Endothelial cell (in vitro differentiated cells): ENCODE measurements around the gene METTL15. TPM values are rescaled to one million over a fixed set of nuclear protein-coding genes. Genes with fewer than 3 reads are reported as not detected.

ENCODE experiments used
- DNase-seq: peaks from one replicate; pipeline ENCODE4 v3.0.0; 2021; ENCODE audit warnings: low spot score
- H3K27ac Mint-ChIP-seq: one replicate; pipeline ENCODE4 v1.8.0; 2021; ENCODE audit warnings: mixed read lengths, inconsistent platforms; ENCODE audit not compliant: unreplicated experiment
- H3K27me3 Mint-ChIP-seq: one replicate; pipeline ENCODE4 v1.8.0; 2021; ENCODE audit warnings: mild to moderate bottlenecking, moderate library complexity, mixed read lengths, inconsistent platforms; ENCODE audit not compliant: unreplicated experiment
- H3K36me3 Mint-ChIP-seq: one replicate; pipeline ENCODE4 v1.8.0; 2021; ENCODE audit warnings: mild to moderate bottlenecking, low read depth, mixed read lengths, inconsistent platforms; ENCODE audit not compliant: unreplicated experiment
- H3K4me1 Mint-ChIP-seq: one replicate; pipeline ENCODE4 v1.8.0; 2021; ENCODE audit warnings: mild to moderate bottlenecking, mixed read lengths, inconsistent platforms; ENCODE audit not compliant: unreplicated experiment
- H3K4me3 Mint-ChIP-seq: one replicate; pipeline ENCODE4 v1.8.0; 2021; ENCODE audit warnings: mild to moderate bottlenecking, mixed read lengths, inconsistent platforms; ENCODE audit not compliant: unreplicated experiment
- H3K9me3 Mint-ChIP-seq: one replicate; pipeline ENCODE4 v1.8.0; 2021; ENCODE audit warnings: mixed read lengths, inconsistent platforms; ENCODE audit not compliant: unreplicated experiment
- CTCF ChIP-seq: fragments of 200-600 bp; sonication (generic); IDR thresholded peaks from one replicate; pipeline ENCODE4 v1.5.0; 2021; ENCODE audit warnings: antibody characterized with exemption; ENCODE audit not compliant: unreplicated experiment
- total RNA-seq: library from RNA; stranded (reverse); fragmentation: NEBNext Ultra II Directional; extraction: Animal tissue kit (Norgen Biotek cat#: 25700); gene quantifications from one replicate; pipeline ENCODE4 v1.2.1, GENCODE V29; 2021; ENCODE audit not compliant: unreplicated experiment

Gene METTL15
- total RNA-seq, 1 donor from 2014 or later = 8.8 TPM

GRCh38 chr11:28110108-28110820, 2.1 kb downstream of the METTL15 start:
- Mint-ChIP-seq H3K4me1 (peaks cover 23% of the 10 kb centered on the region), H3K36me3 (no peaks in the 10 kb centered on the region), H3K4me3 (peak overlapping the region; percentile 99), H3K9me3 (no peaks in the 10 kb centered on the region), H3K27ac (peak overlapping the region; percentile 99), H3K27me3 (peaks cover 12% of the 10 kb centered on the region)
- no peak for TF ChIP-seq CTCF
- peak; percentile 51 for DNase-seq

GRCh38 chr11:28110821-28111200, 2.6 kb downstream of the METTL15 start:
- H3K27me3 Mint-ChIP-seq = peaks cover 12% of the 10 kb centered on the region
- peak overlapping the region; percentile 99 for H3K4me3 Mint-ChIP-seq
- H3K27ac Mint-ChIP-seq = peak overlapping the region; percentile 99
- H3K9me3 Mint-ChIP-seq = no peaks in the 10 kb centered on the region
- H3K4me1 Mint-ChIP-seq = peaks cover 23% of the 10 kb centered on the region
- no peak for DNase-seq
- no peaks in the 10 kb centered on the region for H3K36me3 Mint-ChIP-seq
- TF ChIP-seq CTCF = no peak

GRCh38 chr11:28114116-28114515, 5.9 kb downstream of the METTL15 start:
- Mint-ChIP-seq H3K36me3 (no peaks in the 10 kb centered on the region), H3K4me1 (peaks cover 16% of the 10 kb centered on the region), H3K27me3 (no peaks in the 10 kb centered on the region), H3K27ac (no peak overlapping the region), H3K4me3 (no peak overlapping the region), H3K9me3 (no peaks in the 10 kb centered on the region)
- TF ChIP-seq CTCF = no peak
- DNase-seq = no peak

- no peak overlapping the region for H3K27ac Mint-ChIP-seq
- H3K9me3 Mint-ChIP-seq = no peaks in the 10 kb centered on the region
- H3K36me3 Mint-ChIP-seq = no peaks in the 10 kb centered on the region
- H3K27me3 Mint-ChIP-seq = no peaks in the 10 kb centered on the region
- H3K4me3 Mint-ChIP-seq = no peak overlapping the region
- H3K4me1 Mint-ChIP-seq = peaks cover 11% of the 10 kb centered on the region
- no peak for TF ChIP-seq CTCF
- DNase-seq = no peak
These were observed 6.5 kb downstream of the METTL15 start for GRCh38 chr11:28114731-28115130.

- no peaks in the 10 kb centered on the region for H3K27me3 Mint-ChIP-seq
- H3K4me1 Mint-ChIP-seq = no peaks in the 10 kb centered on the region
- H3K4me3 Mint-ChIP-seq = no peak overlapping the region
- no peak for DNase-seq
- H3K36me3 Mint-ChIP-seq = no peaks in the 10 kb centered on the region
- no peak for TF ChIP-seq CTCF
- H3K27ac Mint-ChIP-seq = no peak overlapping the region
- H3K9me3 Mint-ChIP-seq = no peaks in the 10 kb centered on the region
These were observed 9.5 kb downstream of the METTL15 start for GRCh38 chr11:28117712-28118111.
